Nephron (organoid): ENCODE data around the gene LHX8.

Source experiments
- H3K27ac Mint-ChIP-seq, 3 experiments: 2 replicates each; pipeline ENCODE4 v1.8.0; 2020; ENCODE audit warnings: mixed read lengths in 3 of 3, mild to moderate bottlenecking in 2 of 3, moderate library complexity in 1 of 3
- H3K27me3 Mint-ChIP-seq: 2 replicates; pipeline ENCODE4 v1.8.0; 2021; ENCODE audit warnings: low read depth, mild to moderate bottlenecking, moderate library complexity, mixed read lengths
- H3K36me3 Mint-ChIP-seq: 2 replicates; pipeline ENCODE4 v1.8.0; 2020; ENCODE audit warnings: low read depth, mixed read lengths
- H3K4me1 Mint-ChIP-seq: 2 replicates; pipeline ENCODE4 v1.8.0; 2020; ENCODE audit warnings: mixed read lengths
- H3K4me3 Mint-ChIP-seq, 3 experiments: 2 replicates each; pipeline ENCODE4 v1.8.0; 2020; ENCODE audit warnings: mild to moderate bottlenecking in 3 of 3, mixed read lengths in 3 of 3, moderate library complexity in 2 of 3
- H3K9me3 Mint-ChIP-seq: 2 replicates; pipeline ENCODE4 v1.8.0; 2020; ENCODE audit warnings: mixed read lengths
- TF ChIP-seq, protein P1 (sequence below), 3 experiments: fragments of 200-600 bp; sonication (generic); IDR thresholded peaks; one replicate each; pipeline ENCODE4 v1.5.0; 2021; ENCODE audit warnings: antibody characterized with exemption in 3 of 3; ENCODE audit not compliant: unreplicated experiment in 3 of 3

Gene LHX8

GRCh38 chr1:75203415-75204277 is 69.5 kb downstream of the LHX8 start:
- no peaks in the 10 kb centered on the region for H3K9me3 Mint-ChIP-seq
- no peak overlapping the region for H3K4me3 Mint-ChIP-seq
- TF ChIP-seq, protein P1, sequence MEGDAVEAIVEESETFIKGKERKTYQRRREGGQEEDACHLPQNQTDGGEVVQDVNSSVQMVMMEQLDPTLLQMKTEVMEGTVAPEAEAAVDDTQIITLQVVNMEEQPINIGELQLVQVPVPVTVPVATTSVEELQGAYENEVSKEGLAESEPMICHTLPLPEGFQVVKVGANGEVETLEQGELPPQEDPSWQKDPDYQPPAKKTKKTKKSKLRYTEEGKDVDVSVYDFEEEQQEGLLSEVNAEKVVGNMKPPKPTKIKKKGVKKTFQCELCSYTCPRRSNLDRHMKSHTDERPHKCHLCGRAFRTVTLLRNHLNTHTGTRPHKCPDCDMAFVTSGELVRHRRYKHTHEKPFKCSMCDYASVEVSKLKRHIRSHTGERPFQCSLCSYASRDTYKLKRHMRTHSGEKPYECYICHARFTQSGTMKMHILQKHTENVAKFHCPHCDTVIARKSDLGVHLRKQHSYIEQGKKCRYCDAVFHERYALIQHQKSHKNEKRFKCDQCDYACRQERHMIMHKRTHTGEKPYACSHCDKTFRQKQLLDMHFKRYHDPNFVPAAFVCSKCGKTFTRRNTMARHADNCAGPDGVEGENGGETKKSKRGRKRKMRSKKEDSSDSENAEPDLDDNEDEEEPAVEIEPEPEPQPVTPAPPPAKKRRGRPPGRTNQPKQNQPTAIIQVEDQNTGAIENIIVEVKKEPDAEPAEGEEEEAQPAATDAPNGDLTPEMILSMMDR (IDR thresholded peaks at IDR 0.05; ENCODE audit: unreplicated experiment in 3 of 3): peak; percentile 84 to 92 (median 89)
- no peaks in the 10 kb centered on the region for H3K4me1 Mint-ChIP-seq
- H3K36me3 Mint-ChIP-seq: no peaks in the 10 kb centered on the region
- H3K27me3 Mint-ChIP-seq: no peaks in the 10 kb centered on the region
- no peak overlapping the region for H3K27ac Mint-ChIP-seq

DNA sequence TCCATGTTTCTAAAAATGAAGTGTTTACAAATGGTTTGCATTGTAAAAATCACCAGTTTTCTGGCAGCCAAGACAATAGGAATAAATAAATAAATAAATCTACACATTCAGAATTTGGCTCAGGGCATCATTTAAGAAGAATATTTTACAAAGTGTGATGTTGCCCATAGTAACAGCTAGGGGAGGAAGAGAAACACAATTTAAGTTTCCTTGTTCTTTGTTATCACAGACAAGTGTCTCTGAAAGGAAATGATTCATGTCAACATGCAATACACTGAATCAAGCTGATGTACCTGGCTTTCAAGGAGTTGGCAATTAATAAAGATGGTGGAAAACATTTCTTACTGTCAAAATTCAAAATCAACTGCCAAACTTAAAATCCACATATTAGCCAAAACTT is 74.7 kb downstream of the LHX8 start:
- Mint-ChIP-seq H3K27ac (no peak overlapping the region), H3K9me3 (no peaks in the 10 kb centered on the region), H3K27me3 (peaks cover 5% of the 10 kb centered on the region), H3K4me3 (no peak overlapping the region), H3K36me3 (no peaks in the 10 kb centered on the region), H3K4me1 (no peaks in the 10 kb centered on the region)
- TF ChIP-seq, protein P1 (IDR thresholded peaks at IDR 0.05; ENCODE audit: unreplicated experiment in 3 of 3): no peak
